HG02610 (cell line): Measurements from ENCODE around the gene LRRC75A.
"Not testable (repeated sequence)": the region's sequence is repeated elsewhere in the genome, so short reads cannot be mapped to it uniquely, and the experiment has no call there.

ENCODE experiments used
- ATAC-seq: cut with Tn5 transposase; IDR thresholded peaks from one replicate; pipeline ENCODE4 v1.9.1; 2021; ENCODE audit warnings: mild to moderate bottlenecking, moderate library complexity; ENCODE audit not compliant: unreplicated experiment

Gene LRRC75A

GRCh38 chr17:16455997-16456741, 35.8 kb downstream of the LRRC75A start:
- no peak for ATAC-seq

- no peak for ATAC-seq
Observed at GRCh38 chr17:16453493-16453851, 38.5 kb downstream of the LRRC75A start.

GRCh38 chr17:16452268-16452667, 39.7 kb downstream of the LRRC75A start:
- ATAC-seq, result not testable (repeated sequence)

GRCh38 chr17:16450028-16450427, 42.0 kb downstream of the LRRC75A start:
- no peak for ATAC-seq

GRCh38 chr17:16449121-16449570, 42.8 kb downstream of the LRRC75A start:
- no peak for ATAC-seq

GRCh38 chr17:16448490-16448889, 43.5 kb downstream of the LRRC75A start:
- ATAC-seq, result no peak

GRCh38 chr17:16447676-16448075, 44.3 kb downstream of the LRRC75A start:
- ATAC-seq, result no peak

- no peak for ATAC-seq
Observed at GRCh38 chr17:16446338-16446983, 45.5 kb downstream of the LRRC75A start.

- no peak for ATAC-seq
Observed at GRCh38 chr17:16444258-16444886, 47.6 kb downstream of the LRRC75A start.

- ATAC-seq, result no peak
Observed at GRCh38 chr17:16443511-16444257, 48.3 kb downstream of the LRRC75A start.

GRCh38 chr17:16442594-16443510, 49.1 kb downstream of the LRRC75A start:
- no peak for ATAC-seq

GRCh38 chr17:16442141-16442540, 49.9 kb downstream of the LRRC75A start:
- ATAC-seq, result no peak

GRCh38 chr17:16440901-16441629, 50.9 kb downstream of the LRRC75A start:
- ATAC-seq, result no peak

GRCh38 chr17:16440354-16440753, 51.6 kb downstream of the LRRC75A start:
- not testable (repeated sequence) for ATAC-seq

GRCh38 chr17:16439811-16440351, 52.1 kb downstream of the LRRC75A start:
- ATAC-seq, result no peak

GRCh38 chr17:16439303-16439791, 52.6 kb downstream of the LRRC75A start:
- ATAC-seq, result no peak

- ATAC-seq, result peak; percentile 81
Observed at GRCh38 chr17:16438557-16439302, 53.3 kb downstream of the LRRC75A start.

- no peak for ATAC-seq
Observed at GRCh38 chr17:16438173-16438556, 53.8 kb downstream of the LRRC75A start.
